IPS-NIHi11 (cell line): ENCODE measurements around the gene TEX11.

Source experiments
- DNase-seq: peaks from one replicate; pipeline ENCODE4 v3.0.0; 2012; ENCODE audit warnings: mixed read lengths, low spot score

TEX11 gene

DNA sequence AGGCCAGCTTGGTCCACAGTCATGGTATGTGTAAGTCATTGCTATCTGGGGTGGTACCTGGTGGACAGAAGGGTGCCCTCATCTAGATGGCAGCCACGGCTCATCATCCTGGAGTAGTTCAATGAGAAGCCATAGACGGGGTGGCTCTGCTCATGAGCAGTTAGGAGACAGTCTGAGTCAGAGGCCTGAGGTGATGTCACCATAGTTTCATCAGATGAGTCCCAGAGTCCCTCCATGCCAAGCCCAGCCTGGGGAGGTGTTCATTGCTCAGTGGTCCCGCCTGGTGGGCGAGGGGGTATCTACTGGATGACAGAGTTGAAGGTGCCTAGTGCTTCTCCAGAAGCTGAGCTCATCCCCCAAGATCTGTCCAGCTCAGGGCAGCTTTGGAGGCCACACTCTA is 414.1 kb downstream of the TEX11 start:
- DNase-seq: no peak

DNA sequence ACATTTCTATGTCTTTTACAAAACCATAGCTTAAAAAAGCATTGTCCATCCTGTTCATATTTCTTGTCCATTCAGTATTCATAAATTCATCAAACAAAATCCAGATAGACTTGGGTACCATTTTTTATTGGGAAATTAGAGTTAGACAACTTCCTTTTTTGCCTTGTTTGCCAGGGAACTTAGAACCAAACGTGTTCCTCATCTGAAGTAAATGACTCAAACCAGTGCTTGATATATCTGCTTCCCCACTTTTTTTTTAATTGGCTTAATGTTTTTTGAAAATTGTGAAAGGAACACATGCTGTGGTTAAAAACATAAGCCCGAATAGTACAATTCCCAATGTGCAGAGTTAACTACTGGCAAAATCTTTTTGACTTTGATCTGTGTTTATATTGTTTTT is 419.7 kb downstream of the TEX11 start:
- no peak for DNase-seq

DNA sequence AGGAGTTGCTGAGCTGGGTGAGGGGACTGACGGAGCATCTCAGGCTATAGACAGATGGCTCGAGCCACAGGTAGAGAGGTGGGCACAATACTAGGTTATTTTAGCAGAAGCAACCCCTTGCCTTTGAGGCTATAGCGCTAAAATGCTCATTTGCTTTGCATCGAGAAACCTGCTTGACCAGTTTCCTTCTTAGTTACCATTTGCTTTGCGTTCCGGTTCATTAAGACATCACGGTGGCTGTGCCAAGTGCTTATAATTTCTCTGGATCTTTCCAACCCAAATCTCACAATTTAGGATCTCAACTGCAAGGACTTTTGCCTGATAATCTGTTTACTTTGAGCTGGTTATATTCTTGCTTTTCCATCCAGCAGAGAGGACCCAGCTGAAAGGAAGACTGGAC is 423.0 kb downstream of the TEX11 start:
- no peak for DNase-seq

DNA sequence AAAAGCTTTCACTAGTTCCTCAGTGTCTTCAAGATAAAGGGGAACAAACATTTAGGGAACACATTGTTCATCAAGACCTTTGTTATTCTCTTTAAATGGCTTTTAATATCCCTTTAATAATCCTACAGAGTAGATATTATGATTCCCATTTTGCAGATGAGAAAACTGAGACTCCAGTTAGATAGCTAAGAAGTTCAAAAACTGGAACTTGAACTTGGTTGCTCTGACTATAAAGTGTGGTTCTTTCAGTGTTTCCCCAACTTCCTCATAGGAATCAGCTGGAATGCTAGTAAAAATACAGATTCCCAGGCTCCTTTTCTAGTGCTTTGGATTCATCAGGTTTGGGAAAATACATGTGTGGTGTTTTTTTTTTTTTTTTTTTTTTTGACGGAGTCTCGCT is 426.2 kb downstream of the TEX11 start:
- DNase-seq: no peak

DNA sequence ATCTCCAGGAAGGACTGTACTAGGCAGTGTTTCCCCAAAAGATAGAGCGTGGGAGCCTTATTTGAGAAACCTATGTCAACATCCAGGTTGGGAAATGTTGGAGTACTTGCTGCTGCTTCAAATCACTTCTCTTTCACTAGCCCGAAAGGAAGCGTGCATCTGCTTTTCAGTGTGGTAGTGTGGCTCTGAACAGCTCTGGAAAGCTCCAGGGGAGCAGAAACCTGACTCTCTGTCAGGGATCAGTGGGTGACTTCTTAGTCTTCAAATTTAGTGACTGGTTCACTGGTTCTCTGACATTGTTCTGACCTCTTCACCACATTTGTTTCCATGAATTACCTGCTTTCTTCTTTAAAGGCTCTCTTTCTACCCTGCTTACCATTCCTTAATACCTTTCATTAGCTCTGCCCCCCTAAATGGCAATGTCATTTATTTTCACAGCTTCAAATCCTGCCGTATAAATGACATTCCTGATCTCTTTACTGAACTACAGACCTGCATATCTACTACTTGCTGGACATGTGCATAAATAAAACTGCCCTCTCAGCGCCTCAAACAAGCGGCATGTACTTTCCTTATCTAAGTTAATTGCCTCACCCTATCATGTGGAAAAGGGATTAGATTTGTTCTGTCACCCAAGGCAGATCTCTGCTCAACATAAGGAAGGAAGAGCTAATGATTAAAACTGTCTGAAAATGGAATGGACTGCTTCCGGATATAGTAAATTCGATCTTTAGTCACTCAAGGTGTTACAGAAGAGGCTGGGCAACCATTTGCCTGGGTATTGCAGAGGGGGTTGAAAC is 426.8 kb downstream of the TEX11 start:
- no peak for DNase-seq

GRCh38 chrX:70480660-70481018 is 427.9 kb downstream of the TEX11 start:
- no peak for DNase-seq

DNA sequence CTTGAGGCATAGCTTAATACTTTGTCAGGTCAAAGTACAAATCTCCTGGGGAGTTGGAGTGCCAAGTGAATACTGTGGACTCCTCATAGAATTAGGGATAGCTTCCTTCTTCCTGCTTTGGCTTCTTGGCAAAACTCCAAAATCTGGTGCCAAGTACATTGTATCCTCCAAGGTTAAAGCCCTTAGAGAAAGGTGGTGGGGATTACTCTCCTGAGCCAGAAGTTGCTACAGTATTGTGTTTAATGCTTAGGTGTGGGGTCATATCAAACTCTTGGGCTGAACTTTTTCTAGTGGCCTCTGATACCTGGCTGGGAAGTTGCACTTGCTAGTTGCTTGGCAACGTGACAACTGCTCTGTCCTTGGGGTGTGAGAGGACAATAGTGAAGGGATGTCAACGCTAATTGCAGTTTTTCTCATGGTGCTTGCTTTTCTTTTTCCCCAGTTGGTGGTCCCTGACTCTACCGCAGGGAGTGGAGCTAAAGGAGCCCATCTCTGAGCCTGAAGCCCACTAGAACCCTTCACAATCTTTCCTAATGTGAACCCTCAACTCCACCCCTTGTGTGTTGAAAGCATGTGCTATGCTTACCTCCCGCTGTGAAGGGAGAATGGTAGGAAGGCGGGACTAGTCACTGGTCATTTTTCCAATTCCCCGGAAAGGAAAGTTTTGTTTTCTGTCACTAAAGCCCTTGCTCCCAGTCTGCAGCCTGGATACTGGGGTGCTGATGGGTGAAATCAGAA is 428.4 kb downstream of the TEX11 start:
- no peak for DNase-seq

DNA sequence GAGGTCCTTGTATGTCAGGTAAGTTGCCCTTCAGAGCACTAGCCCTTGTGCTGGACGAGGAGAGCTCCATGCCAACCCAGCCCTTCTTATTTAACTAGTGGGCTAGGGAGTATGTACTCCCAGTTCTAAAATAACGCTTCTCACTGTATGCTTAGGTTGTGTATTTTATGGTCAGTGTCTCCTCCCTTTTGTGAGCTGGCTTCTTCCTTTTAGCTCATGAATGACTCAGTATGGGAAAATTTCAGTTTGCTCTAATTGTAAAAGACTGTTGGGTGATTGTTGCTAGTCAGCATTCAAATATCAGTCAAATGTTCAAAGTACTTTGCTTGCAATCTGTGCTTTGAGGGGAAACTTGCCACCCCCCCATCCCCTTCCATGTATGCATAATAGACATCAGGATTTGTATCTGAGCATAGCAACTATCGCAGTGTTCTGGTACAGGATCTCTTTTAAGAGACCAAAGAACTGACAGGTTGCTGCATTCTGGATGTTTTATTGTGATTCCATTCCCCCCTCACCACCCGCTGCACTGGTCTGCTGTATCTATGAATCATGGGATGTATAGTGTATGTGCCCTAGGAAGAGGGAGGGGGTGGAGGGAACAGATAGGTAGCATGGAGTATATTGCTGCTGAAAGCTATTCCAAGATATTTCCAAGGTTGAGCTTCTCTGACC is 429.1 kb downstream of the TEX11 start:
- DNase-seq: no peak
